Neural crest cell (in vitro differentiated cells): ENCODE measurements around the gene DNLZ. TPM values are rescaled to one million over a fixed set of nuclear protein-coding genes. Genes with fewer than 3 reads are reported as not detected.
"Not testable (repeated sequence)": the region's sequence is repeated elsewhere in the genome, so short reads cannot be mapped to it uniquely, and the experiment has no call there.

ENCODE experiments used
- DNase-seq: peaks from one replicate; pipeline ENCODE4 v3.0.0; 2021; ENCODE audit warnings: low read depth, mixed read lengths, low spot score
- H3K27ac Mint-ChIP-seq: one replicate; pipeline ENCODE4 v1.8.0; 2021; ENCODE audit warnings: mild to moderate bottlenecking, mixed read lengths; ENCODE audit not compliant: unreplicated experiment
- H3K27me3 Mint-ChIP-seq: 2 replicates; pipeline ENCODE4 v1.8.0; 2021; ENCODE audit warnings: low read depth, mild to moderate bottlenecking, mixed read lengths
- H3K36me3 Mint-ChIP-seq: 2 replicates; pipeline ENCODE4 v1.8.0; 2021; ENCODE audit warnings: low read depth, mild to moderate bottlenecking, mixed read lengths
- H3K4me1 Mint-ChIP-seq: 2 replicates; pipeline ENCODE4 v1.8.0; 2021; ENCODE audit warnings: mixed read lengths
- H3K4me3 Mint-ChIP-seq: one replicate; pipeline ENCODE4 v1.8.0; 2021; ENCODE audit warnings: mild to moderate bottlenecking, mixed read lengths
- H3K9me3 Mint-ChIP-seq: 2 replicates; pipeline ENCODE4 v1.8.0; 2021; ENCODE audit warnings: mixed read lengths
- total RNA-seq: library from RNA; stranded (reverse); gene quantifications from 2 replicates; pipeline ENCODE4 v1.2.1, GENCODE V29; 2021
- TF ChIP-seq, protein P1 (sequence below): fragments of 200-600 bp; sonication (generic); conservative IDR thresholded peaks from 2 replicates; pipeline ENCODE4 v1.5.0; 2021; ENCODE audit warnings: antibody characterized with exemption, mild to moderate bottlenecking

DNLZ gene
- total RNA-seq, 1 donor from 2014 or later: 21.3 TPM

DNA sequence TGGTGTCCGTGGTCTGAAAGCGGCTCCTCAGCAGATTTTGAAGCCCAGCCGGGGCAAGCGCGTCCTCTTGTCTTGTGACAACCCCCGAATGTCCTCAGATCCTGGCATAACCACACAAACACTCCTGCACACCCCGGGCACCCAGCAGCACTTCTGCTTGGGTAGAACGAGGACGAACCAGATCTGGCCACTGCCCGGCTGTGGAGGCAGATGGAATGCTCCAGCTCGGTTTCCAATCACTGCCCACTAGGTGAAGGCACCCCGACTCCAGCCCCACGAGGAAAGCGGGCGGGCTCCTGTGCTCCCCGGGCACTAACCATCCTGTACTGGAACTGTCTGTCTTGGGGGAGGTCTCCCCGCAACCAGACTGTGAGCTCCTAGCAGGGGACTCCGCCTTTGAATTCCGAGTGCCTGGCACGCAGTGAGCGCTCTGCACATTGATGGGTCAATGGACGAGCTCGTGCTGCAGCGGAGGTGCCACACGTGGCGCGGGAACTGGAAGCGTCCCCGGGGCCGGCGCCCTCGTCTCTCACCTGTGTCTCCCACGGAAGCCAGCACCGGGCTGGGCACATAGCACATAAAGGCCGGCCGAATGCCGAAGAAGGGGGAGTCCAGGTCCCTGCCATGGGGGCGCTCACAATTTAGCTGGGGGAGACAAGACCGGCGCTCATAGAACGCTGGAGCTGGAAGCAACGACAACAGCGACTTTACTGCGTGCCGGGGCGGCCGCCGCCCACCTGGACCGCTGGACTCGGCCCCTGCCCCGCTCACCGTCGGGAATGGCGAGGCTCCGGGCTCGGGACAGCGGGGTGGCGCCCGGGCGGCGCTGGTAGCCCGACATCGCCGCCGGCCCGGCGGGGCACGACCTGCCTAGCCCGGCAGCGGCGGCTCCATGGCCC lies 46.3 kb upstream of the DNLZ start:
- Mint-ChIP-seq H3K27ac (peak overlapping the region; percentile 84), H3K4me3 (peak overlapping the region; percentile 93), H3K36me3 (peaks cover 7% of the 10 kb centered on the region), H3K9me3 (no peaks in the 10 kb centered on the region), H3K27me3 (no peaks in the 10 kb centered on the region), H3K4me1 (peaks cover 32% of the 10 kb centered on the region)
- TF ChIP-seq, protein P1, sequence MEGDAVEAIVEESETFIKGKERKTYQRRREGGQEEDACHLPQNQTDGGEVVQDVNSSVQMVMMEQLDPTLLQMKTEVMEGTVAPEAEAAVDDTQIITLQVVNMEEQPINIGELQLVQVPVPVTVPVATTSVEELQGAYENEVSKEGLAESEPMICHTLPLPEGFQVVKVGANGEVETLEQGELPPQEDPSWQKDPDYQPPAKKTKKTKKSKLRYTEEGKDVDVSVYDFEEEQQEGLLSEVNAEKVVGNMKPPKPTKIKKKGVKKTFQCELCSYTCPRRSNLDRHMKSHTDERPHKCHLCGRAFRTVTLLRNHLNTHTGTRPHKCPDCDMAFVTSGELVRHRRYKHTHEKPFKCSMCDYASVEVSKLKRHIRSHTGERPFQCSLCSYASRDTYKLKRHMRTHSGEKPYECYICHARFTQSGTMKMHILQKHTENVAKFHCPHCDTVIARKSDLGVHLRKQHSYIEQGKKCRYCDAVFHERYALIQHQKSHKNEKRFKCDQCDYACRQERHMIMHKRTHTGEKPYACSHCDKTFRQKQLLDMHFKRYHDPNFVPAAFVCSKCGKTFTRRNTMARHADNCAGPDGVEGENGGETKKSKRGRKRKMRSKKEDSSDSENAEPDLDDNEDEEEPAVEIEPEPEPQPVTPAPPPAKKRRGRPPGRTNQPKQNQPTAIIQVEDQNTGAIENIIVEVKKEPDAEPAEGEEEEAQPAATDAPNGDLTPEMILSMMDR: no peak
- DNase-seq: no peak

GRCh38 chr9:136407911-136408310 lies 44.4 kb upstream of the DNLZ start:
- Mint-ChIP-seq H3K36me3 (peaks cover 7% of the 10 kb centered on the region), H3K4me3 (peak overlapping the region; percentile 76), H3K4me1 (peaks cover 32% of the 10 kb centered on the region), H3K27me3 (no peaks in the 10 kb centered on the region), H3K27ac (no peak overlapping the region), H3K9me3 (no peaks in the 10 kb centered on the region)
- TF ChIP-seq, protein P1: no peak
- no peak for DNase-seq

GRCh38 chr9:136407061-136407460 lies 43.5 kb upstream of the DNLZ start:
- not testable (repeated sequence) for H3K27ac Mint-ChIP-seq, H3K9me3 Mint-ChIP-seq, H3K27me3 Mint-ChIP-seq, H3K36me3 Mint-ChIP-seq, DNase-seq
- H3K4me1 Mint-ChIP-seq: peaks cover 30% of the 10 kb centered on the region
- H3K4me3 Mint-ChIP-seq: peak overlapping the region; percentile 54

DNA sequence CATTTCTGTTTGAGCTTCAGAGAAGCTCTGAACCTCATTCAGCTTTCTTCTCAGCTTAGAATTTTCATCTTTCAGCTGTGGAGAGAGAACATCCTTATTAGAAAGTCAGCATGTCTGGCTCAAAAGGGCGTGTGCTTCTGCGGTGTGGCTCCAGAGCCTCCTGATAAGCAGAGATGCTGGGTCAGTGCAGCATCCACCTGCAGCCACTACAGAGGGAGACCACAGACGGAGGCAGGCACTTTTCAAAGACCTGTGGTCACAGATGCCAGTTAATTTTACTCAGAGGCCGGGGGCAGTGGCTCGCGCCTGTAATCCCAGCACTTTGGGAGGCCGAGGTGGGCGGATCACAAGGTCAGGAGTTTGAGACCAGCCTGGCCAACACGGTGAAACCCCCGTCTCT lies 42.4 kb upstream of the DNLZ start:
- H3K36me3 Mint-ChIP-seq, H3K27me3 Mint-ChIP-seq, H3K27ac Mint-ChIP-seq, H3K9me3 Mint-ChIP-seq, DNase-seq: not testable (repeated sequence)
- peak overlapping the region; percentile 72 for H3K4me3 Mint-ChIP-seq
- peaks cover 18% of the 10 kb centered on the region for H3K4me1 Mint-ChIP-seq

GRCh38 chr9:136405481-136405880 lies 41.9 kb upstream of the DNLZ start:
- peaks cover 7% of the 10 kb centered on the region for H3K36me3 Mint-ChIP-seq
- no peaks in the 10 kb centered on the region for H3K27me3 Mint-ChIP-seq
- peak overlapping the region; percentile 72 for H3K4me3 Mint-ChIP-seq
- H3K9me3 Mint-ChIP-seq: no peaks in the 10 kb centered on the region
- no peak overlapping the region for H3K27ac Mint-ChIP-seq
- no peak for DNase-seq
- peaks cover 18% of the 10 kb centered on the region for H3K4me1 Mint-ChIP-seq
- TF ChIP-seq, protein P1: no peak

DNA sequence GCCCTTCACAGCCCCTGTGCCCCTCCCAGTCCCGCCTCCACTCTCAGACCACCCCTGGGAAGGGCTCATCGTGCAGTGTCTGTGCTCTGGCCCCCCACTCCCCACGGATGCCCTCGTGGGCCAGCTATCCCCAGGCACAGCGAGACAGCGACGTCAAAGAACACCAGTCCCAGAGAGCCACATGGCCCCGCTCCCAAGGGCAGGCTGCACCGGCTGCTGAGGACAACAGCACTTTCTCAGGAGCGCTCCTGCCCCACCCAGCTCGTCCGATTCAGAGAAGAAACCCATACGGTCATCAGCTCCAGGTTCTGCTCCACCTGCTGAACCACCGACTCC lies 41.2 kb upstream of the DNLZ start:
- TF ChIP-seq, protein P1: no peak
- Mint-ChIP-seq H3K9me3 (no peaks in the 10 kb centered on the region), H3K4me3 (peak overlapping the region; percentile 42), H3K36me3 (peaks cover 7% of the 10 kb centered on the region), H3K27ac (peak overlapping the region; percentile 88), H3K4me1 (peaks cover 16% of the 10 kb centered on the region), H3K27me3 (no peaks in the 10 kb centered on the region)
- no peak for DNase-seq
